HepG2 (cell line): ENCODE data around the gene KCTD19. TPM values are rescaled to one million over a fixed set of nuclear protein-coding genes. Genes with fewer than 3 reads are reported as not detected.
A peak's percentile ranks its signal among the peaks of the same experiment; 100 is the strongest.

Experiments used
- AKAP8 ChIP-seq: sonication (generic); formaldehyde crosslinking; IDR thresholded peaks from 2 replicates; pipeline ENCODE4 v1.5.1; 2020; ENCODE audit warnings: mild to moderate bottlenecking, missing genetic modification reagents
- HCFC1 ChIP-seq: fragments of 150-350 bp; IDR thresholded peaks from 2 replicates; pipeline ENCODE4 v1.6.1; 2014; ENCODE audit warnings: low read depth, low read length
- NFIC ChIP-seq: IDR thresholded peaks from 2 replicates; pipeline ENCODE4 v1.6.1; 2012; ENCODE audit warnings: mild to moderate bottlenecking, low read length, inconsistent platforms
- PRMT3 ChIP-seq: sonication (generic); formaldehyde crosslinking; IDR thresholded peaks from 2 replicates; pipeline ENCODE4 v1.8.1; 2022; ENCODE audit warnings: low read depth, mild to moderate bottlenecking, moderate library complexity, missing genetic modification reagents, borderline replicate concordance
- PRPF4 ChIP-seq: fragments of 200-400 bp; formaldehyde crosslinking; IDR thresholded peaks from 2 replicates; pipeline ENCODE4 v1.6.1; 2016; ENCODE audit warnings: low read length, low read depth; ENCODE audit not compliant: poor library complexity, severe bottlenecking
- RARA ChIP-seq: IDR thresholded peaks from 2 replicates; pipeline ENCODE4 v1.6.1; 2016; ENCODE audit warnings: missing genetic modification reagents, missing compliant biosample characterization
- RBM39 ChIP-seq: fragments of 200-400 bp; formaldehyde crosslinking; IDR thresholded peaks from one replicate; pipeline ENCODE4 v1.6.1; 2018; ENCODE audit warnings: antibody characterized with exemption, mild to moderate bottlenecking, low read depth, low read length; ENCODE audit not compliant: poor library complexity, severe bottlenecking
- SNAPC4 ChIP-seq: sonication (generic); formaldehyde crosslinking; IDR thresholded peaks from 2 replicates; pipeline ENCODE4 v1.4.0; 2020; ENCODE audit warnings: mild to moderate bottlenecking, missing genetic modification reagents
- TBX2 ChIP-seq: sonication (generic); formaldehyde crosslinking; IDR thresholded peaks from 2 replicates; pipeline ENCODE4 v1.5.0; 2020; ENCODE audit warnings: missing genetic modification reagents, mild to moderate bottlenecking, borderline replicate concordance
- TCF7 ChIP-seq: sonication (generic); IDR thresholded peaks from 2 replicates; pipeline ENCODE4 v1.6.1; 2016; ENCODE audit warnings: antibody characterized with exemption, low read depth
- ZNF317 ChIP-seq: sonication (generic); formaldehyde crosslinking; IDR thresholded peaks from 2 replicates; pipeline ENCODE4 v1.5.0; 2020; ENCODE audit warnings: mild to moderate bottlenecking, missing genetic modification reagents
- ZNF747 ChIP-seq: sonication (generic); formaldehyde crosslinking; IDR thresholded peaks from 2 replicates; pipeline ENCODE4 v1.8.1; 2023; ENCODE audit warnings: missing genetic modification reagents, mild to moderate bottlenecking, borderline replicate concordance
- ZNF883 ChIP-seq: sonication (generic); formaldehyde crosslinking; IDR thresholded peaks from 2 replicates; pipeline ENCODE4 v1.5.1; 2020; ENCODE audit warnings: mild to moderate bottlenecking, missing genetic modification reagents; ENCODE audit errors: not compliant biosample characterization
- ZSCAN20 ChIP-seq: sonication (generic); formaldehyde crosslinking; IDR thresholded peaks from 2 replicates; pipeline ENCODE4 v1.4.0; 2020; ENCODE audit warnings: missing genetic modification reagents, mild to moderate bottlenecking, borderline replicate concordance
- polyA plus RNA-seq, 8 experiments: library from polyadenylated mRNA; depleted of rRNA in 3 of 8; stranded (reverse) in 7 of 8; unstranded in 1 of 8; fragments of >200 nt; fragmentation: Illumina TruSeq in 4 of 8; extraction: Trizol in 4 of 8; gene quantifications; 2 replicates each; pipeline versions ENCODE4 v1.2.1 to v1.2.3, GENCODE V29; 2011 to 2016; ENCODE audit warnings: low read depth in 4 of 8, missing spikeins in 1 of 8, mixed read lengths in 1 of 8; ENCODE audit not compliant: insufficient read depth in 1 of 8
- total RNA-seq, 5 experiments: library from RNA; depleted of rRNA; stranded (reverse); fragments of >200 nt; fragmentation: Illumina TruSeq; extraction: Trizol; gene quantifications; 2 replicates each; pipeline ENCODE4 v1.2.3, GENCODE V29; 2016; ENCODE audit warnings: low read depth in 1 of 5
- TF ChIP-seq, protein P1 (sequence below): sonication (generic); formaldehyde crosslinking; IDR thresholded peaks from 2 replicates; pipeline ENCODE4 v1.4.0; 2020; ENCODE audit warnings: missing genetic modification reagents
- TF ChIP-seq, protein P2 (sequence below): sonication (generic); formaldehyde crosslinking; IDR thresholded peaks from 2 replicates; pipeline ENCODE4 v1.4.0; 2020; ENCODE audit warnings: missing genetic modification reagents
- TF ChIP-seq, protein P3 (sequence below): sonication (generic); formaldehyde crosslinking; IDR thresholded peaks from 2 replicates; pipeline ENCODE4 v1.8.0; 2022; ENCODE audit warnings: mild to moderate bottlenecking, missing genetic modification reagents, moderate library complexity
- TF ChIP-seq, protein P4 (sequence below): sonication (generic); formaldehyde crosslinking; IDR thresholded peaks from 2 replicates; pipeline ENCODE4 v1.4.0; 2020; ENCODE audit warnings: missing genetic modification reagents, mild to moderate bottlenecking, borderline replicate concordance
- TF ChIP-seq, protein P5 (sequence below): sonication (generic); formaldehyde crosslinking; IDR thresholded peaks from 2 replicates; pipeline ENCODE4 v1.5.1; 2020; ENCODE audit warnings: missing genetic modification reagents, mild to moderate bottlenecking, borderline replicate concordance

KCTD19 gene
- total and polyA plus RNA-seq, 2 of the 13 experiments (the other 11 are each of a cell fraction or from before 2014, with no cell fraction given) = not detected

GRCh38 chr16:67326115-67326471 is 448 bp downstream of the KCTD19 start (continued):
- TF ChIP-seq, protein P1, sequence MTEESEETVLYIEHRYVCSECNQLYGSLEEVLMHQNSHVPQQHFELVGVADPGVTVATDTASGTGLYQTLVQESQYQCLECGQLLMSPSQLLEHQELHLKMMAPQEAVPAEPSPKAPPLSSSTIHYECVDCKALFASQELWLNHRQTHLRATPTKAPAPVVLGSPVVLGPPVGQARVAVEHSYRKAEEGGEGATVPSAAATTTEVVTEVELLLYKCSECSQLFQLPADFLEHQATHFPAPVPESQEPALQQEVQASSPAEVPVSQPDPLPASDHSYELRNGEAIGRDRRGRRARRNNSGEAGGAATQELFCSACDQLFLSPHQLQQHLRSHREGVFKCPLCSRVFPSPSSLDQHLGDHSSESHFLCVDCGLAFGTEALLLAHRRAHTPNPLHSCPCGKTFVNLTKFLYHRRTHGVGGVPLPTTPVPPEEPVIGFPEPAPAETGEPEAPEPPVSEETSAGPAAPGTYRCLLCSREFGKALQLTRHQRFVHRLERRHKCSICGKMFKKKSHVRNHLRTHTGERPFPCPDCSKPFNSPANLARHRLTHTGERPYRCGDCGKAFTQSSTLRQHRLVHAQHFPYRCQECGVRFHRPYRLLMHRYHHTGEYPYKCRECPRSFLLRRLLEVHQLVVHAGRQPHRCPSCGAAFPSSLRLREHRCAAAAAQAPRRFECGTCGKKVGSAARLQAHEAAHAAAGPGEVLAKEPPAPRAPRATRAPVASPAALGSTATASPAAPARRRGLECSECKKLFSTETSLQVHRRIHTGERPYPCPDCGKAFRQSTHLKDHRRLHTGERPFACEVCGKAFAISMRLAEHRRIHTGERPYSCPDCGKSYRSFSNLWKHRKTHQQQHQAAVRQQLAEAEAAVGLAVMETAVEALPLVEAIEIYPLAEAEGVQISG (CRISPR knock-in tag) = no peak
- no peak for TF ChIP-seq PRPF4
- no peak for TF ChIP-seq PRMT3
- TF ChIP-seq, protein P2, sequence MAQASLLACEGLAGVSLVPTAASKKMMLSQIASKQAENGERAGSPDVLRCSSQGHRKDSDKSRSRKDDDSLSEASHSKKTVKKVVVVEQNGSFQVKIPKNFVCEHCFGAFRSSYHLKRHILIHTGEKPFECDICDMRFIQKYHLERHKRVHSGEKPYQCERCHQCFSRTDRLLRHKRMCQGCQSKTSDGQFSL = no peak
- TF ChIP-seq, protein P3, sequence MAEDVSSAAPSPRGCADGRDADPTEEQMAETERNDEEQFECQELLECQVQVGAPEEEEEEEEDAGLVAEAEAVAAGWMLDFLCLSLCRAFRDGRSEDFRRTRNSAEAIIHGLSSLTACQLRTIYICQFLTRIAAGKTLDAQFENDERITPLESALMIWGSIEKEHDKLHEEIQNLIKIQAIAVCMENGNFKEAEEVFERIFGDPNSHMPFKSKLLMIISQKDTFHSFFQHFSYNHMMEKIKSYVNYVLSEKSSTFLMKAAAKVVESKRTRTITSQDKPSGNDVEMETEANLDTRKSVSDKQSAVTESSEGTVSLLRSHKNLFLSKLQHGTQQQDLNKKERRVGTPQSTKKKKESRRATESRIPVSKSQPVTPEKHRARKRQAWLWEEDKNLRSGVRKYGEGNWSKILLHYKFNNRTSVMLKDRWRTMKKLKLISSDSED (CRISPR knock-in tag) = no peak
- no peak for TF ChIP-seq NFIC
- TF ChIP-seq TCF7 = no peak
- 0 out of 2 replicates have a peak, but pooled peaks have one; percentile 30 for TF ChIP-seq SNAPC4 (CRISPR knock-in tag)
- no peak for TF ChIP-seq ZNF317 (CRISPR knock-in tag)
- peak; percentile 24; the same call in 1 of the 2 replicates for TF ChIP-seq TBX2 (CRISPR knock-in tag)
- TF ChIP-seq, protein P4, sequence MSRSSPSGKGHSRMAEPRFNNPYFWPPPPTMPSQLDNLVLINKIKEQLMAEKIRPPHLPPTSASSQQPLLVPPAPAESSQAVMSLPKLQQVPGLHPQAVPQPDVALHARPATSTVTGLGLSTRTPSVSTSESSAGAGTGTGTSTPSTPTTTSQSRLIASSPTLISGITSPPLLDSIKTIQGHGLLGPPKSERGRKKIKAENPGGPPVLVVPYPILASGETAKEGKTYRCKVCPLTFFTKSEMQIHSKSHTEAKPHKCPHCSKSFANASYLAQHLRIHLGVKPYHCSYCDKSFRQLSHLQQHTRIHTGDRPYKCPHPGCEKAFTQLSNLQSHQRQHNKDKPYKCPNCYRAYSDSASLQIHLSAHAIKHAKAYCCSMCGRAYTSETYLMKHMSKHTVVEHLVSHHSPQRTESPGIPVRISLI (CRISPR knock-in tag) = no peak
- TF ChIP-seq, protein P5, sequence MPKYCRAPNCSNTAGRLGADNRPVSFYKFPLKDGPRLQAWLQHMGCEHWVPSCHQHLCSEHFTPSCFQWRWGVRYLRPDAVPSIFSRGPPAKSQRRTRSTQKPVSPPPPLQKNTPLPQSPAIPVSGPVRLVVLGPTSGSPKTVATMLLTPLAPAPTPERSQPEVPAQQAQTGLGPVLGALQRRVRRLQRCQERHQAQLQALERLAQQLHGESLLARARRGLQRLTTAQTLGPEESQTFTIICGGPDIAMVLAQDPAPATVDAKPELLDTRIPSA (CRISPR knock-in tag) = no peak
- TF ChIP-seq RARA (CRISPR knock-in tag) = no peak
- no peak for TF ChIP-seq HCFC1
- no peak for TF ChIP-seq ZNF883 (CRISPR knock-in tag)
- no peak for TF ChIP-seq RBM39
- no peak for TF ChIP-seq ZSCAN20
- TF ChIP-seq AKAP8 (CRISPR knock-in tag) = no peak
- 0 out of 2 replicates have a peak, but pooled peaks have one; percentile 39 for TF ChIP-seq ZNF747 (CRISPR knock-in tag)
